Activated CD8-positive, alpha-beta memory T cell treated with anti-CD3 and anti-CD28 coated beads, Interleukin-2, amount 50 U/mL, for 1 hour (primary cell): ENCODE measurements around the gene TMEM212.
"Not testable (repeated sequence)": the region's sequence is repeated elsewhere in the genome, so short reads cannot be mapped to it uniquely, and the experiment has no call there.

Experiments
- DNase-seq: peaks from one replicate; pipeline ENCODE4 v3.0.0-alpha.2; 2020; ENCODE audit errors: extremely low read depth

Gene TMEM212

GRCh38 chr3:171858770-171859169 lies 15.6 kb downstream of the TMEM212 start:
- not testable (repeated sequence) for DNase-seq

GRCh38 chr3:171860830-171861535 lies 17.8 kb downstream of the TMEM212 start:
- no peak for DNase-seq

DNA sequence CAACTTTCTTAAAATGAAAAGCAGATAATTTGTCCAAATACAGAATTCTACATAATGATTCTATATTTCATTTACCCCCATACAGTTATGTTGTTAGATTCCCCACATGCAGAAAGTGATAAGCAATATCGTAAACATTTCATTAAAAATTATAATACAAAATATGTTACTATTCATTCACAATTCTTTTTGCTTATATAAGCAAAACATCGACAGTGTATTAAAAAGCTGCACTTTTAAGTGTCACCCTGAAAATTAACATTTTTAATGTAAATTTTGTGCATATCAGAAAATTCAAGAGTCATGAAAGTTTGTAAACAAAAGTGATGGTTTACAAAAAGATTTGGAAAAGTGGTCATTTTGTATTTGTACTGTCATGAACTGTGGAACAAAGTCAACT lies 19.2 kb downstream of the TMEM212 start:
- no peak for DNase-seq

GRCh38 chr3:171862993-171863521 lies 19.9 kb downstream of the TMEM212 start:
- no peak for DNase-seq

GRCh38 chr3:171863920-171864319 lies 20.8 kb downstream of the TMEM212 start:
- DNase-seq, result no peak

DNA sequence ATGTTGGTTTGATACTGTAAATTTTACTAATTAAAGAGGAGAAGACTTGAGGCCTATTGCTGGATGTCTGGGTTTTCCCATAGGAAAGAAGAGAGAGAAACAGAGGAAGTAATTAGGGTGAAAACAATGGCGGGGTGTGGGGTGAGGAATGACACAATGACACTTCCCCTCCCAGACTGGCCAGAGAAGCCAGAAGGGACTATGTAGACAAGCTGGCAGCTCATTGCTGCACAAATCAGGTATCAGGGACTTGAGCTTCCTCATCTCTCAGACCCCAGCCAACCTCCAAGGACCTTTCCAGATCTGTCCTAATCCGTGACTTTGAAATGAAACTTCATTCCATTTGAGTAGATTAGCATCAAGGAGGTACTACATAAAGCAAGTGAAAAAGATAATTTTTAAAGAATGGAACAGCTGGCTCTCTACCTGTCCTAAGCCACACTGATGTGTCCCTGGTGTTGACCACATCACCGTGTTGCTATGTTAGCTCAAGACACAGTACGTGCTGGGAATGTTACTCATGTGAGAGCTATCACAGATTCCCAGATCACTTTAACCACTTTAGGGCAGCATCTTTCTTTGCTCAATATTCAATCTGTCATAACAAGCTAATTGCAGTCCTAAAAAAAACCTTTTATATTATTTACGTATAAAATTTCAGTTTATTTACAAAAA lies 22.2 kb downstream of the TMEM212 start:
- DNase-seq, result no peak

DNA sequence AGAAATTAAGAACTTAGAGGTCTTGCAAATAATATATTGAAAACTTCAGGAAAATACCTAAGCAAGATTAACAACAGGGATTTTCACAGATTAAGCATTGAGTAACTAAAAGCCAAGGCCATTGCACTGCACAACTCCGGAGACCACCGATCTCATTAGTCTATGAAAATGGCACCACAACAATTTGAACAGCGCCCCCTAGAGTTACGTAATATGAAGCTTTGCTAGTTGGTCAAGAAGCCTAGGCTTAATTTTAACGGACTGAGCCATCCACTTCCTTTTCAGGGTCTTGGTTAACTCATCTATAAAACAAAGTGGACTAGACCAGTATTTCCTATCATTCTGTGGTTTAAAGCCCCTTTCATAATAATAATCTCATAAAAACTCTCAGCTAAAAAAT lies 24.8 kb downstream of the TMEM212 start:
- DNase-seq, result no peak

DNA sequence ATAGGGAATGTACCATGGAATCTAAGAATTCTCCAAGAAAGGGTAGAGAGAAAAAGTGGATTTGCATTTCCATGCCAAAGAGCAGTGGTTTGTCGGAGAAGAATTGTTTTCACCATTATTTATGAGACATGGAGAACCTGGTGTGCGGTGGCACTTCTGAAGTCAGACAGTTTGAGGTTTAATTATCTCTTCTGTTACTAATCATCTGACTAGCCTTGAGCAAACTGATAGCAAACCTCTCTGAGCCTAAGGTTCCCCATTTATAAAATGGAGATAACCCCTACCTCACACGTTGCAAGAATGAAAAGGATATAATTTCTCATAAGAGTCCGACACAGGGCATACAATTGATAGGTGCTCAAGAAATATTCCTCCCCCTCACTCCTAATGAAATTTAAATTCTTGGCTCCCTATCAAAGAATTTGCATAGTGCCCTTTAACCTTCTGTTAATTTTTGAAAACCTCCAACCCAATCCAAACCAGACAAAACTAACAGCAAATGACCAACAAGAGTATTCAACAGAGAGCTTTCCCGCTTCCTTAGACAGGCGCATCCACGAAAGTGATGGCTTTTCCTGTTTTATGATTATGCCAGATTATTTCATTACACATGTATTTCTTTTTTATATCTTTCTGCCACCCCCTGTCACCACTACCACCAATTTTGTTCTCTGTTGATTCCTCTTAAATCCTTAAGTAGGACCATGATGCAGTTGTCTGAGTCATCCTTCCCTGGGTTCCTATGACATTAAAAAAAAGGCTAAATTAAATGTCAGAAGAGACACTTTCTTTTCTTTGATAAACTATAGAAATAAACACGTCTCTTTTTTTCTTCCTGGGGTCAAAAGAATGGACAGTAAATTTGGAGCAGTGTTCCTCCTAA lies 28.5 kb downstream of the TMEM212 start:
- no peak for DNase-seq

- no peak for DNase-seq
Observed at GRCh38 chr3:171873580-171873979, 30.4 kb downstream of the TMEM212 start.

DNA sequence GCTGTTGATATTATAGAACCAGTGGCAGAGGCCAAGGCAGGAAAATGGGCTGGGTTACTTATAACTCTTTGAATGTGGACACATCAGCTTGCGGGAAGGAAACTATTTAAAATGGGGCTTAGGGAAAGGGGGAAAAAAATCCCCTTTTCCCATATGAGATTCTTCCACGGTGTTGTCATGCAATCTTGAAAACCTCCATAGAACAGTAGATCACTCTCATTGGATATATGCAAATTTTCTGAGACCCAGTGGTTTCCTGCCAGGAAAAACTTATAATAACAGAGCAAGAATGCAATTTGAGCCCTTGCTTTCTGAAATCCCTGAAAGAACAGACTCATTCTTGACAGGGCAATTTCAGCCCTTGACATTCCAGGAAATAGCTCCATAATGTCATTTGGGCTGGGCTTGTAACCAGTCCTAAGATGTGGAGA lies 31.1 kb downstream of the TMEM212 start:
- DNase-seq, result no peak

GRCh38 chr3:171874879-171875278 lies 31.7 kb downstream of the TMEM212 start:
- DNase-seq, result no peak

- no peak for DNase-seq
Observed at GRCh38 chr3:171875923-171876412, 32.8 kb downstream of the TMEM212 start.

- no peak for DNase-seq
Observed at GRCh38 chr3:171876680-171877147, 33.6 kb downstream of the TMEM212 start.

GRCh38 chr3:171878461-171879225 lies 35.5 kb downstream of the TMEM212 start:
- no peak for DNase-seq

DNA sequence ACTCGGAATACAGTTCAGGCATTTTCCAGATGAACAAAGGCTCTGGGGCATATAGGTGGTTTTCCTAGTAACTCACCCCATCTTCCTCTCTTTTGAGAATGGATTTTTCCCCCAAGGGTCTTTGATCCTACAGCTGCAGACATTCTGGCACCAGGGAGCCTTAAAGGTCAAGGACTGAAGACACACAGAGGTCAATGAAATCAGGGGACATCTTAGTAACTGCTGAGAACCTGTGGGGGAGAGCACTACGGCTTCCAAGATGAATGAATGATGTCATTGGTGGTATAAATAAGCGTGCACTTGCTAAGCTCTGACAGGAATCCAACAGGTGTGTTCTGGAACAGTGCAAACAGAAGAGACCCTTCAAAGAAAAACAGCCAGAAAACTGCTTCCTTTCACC lies 36.3 kb downstream of the TMEM212 start:
- no peak for DNase-seq

- no peak for DNase-seq
Observed at GRCh38 chr3:171880101-171880870, 37.1 kb downstream of the TMEM212 start.

- no peak for DNase-seq
Observed at GRCh38 chr3:171881251-171881650, 38.1 kb downstream of the TMEM212 start.

DNA sequence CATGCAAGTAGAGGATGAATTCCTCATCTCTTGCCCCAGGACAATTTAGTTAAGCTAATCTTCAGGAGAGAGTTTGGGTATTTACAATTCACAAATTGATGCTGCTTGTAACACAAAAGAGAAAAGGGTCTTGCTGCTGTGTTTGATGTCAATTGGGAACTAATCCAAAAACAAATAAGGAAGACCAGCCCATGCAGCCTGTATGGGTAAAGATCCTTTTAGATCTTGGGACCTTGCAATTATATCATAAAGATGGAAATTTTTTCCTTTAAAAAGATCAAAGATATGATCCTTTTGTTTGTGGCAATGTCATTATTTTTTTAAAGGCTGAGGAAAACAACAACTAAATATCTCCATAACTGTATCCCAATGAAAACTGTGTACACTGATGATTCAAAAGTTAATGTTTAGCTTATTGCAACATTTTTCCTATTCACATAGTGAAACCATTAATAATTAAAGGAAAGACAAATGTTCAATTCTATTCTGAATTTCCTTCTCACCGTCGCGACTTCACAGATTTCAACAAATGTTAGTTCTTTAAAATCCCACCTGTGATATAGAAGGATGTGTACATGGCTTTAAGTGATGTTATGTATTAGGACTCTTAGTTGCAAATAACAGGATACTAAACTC lies 40.2 kb downstream of the TMEM212 start:
- DNase-seq, result no peak

GRCh38 chr3:171883893-171884279 lies 40.7 kb downstream of the TMEM212 start:
- no peak for DNase-seq

DNA sequence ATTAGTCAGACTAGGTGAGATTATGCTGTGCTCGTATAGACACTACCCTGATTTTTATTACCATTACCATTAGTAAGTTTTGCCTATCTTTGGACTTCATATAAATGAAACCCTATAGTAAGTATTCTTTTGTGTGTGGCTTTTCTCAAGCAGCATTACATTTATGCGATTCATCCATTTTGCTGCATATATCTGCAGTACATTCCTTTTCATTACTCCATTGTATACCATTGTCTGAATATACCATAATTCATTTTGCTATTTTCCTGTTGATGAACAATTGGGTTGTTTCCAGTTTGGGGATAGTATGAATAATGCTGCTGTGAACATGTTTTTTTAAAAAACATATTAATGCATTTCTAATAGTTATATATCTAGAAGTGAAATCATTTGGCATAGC lies 45.3 kb downstream of the TMEM212 start:
- DNase-seq, result no peak
